H9 (cell line): Measurements from ENCODE around the gene TRIM65. TPM values are rescaled to one million over a fixed set of nuclear protein-coding genes. Genes with fewer than 3 reads are reported as not detected.
A peak's percentile ranks its signal among the peaks of the same experiment; 100 is the strongest.

Source experiments
- DNase-seq: peaks from one replicate; pipeline ENCODE4 v3.0.0-alpha.2; 2017
- H2AFZ ChIP-seq: one replicate; pipeline ENCODE4 v1.6.1; 2013; ENCODE audit warnings: mild to moderate bottlenecking, low read length, control low read depth, moderate library complexity
- H2AK5ac ChIP-seq: 2 replicates; pipeline ENCODE4 v1.6.1; 2013; ENCODE audit warnings: low read length, control low read depth, mixed read lengths; ENCODE audit not compliant: insufficient read length
- H2BK120ac ChIP-seq: one replicate; pipeline ENCODE4 v1.6.1; 2013; ENCODE audit warnings: low read depth, mild to moderate bottlenecking, low read length, control low read depth, inconsistent platforms; ENCODE audit not compliant: poor library complexity, severe bottlenecking
- H2BK12ac ChIP-seq: 2 replicates; pipeline ENCODE4 v1.6.1; 2013; ENCODE audit warnings: low read length, control low read depth, mixed read lengths, low read depth; ENCODE audit not compliant: insufficient read length
- H2BK15ac ChIP-seq: 2 replicates; pipeline ENCODE4 v1.6.1; 2013; ENCODE audit warnings: low read depth, low read length, control low read depth
- H2BK20ac ChIP-seq: one replicate; pipeline ENCODE4 v1.6.1; 2013; ENCODE audit warnings: low read depth, mild to moderate bottlenecking, low read length, control low read depth, inconsistent platforms; ENCODE audit not compliant: poor library complexity, severe bottlenecking
- H2BK5ac ChIP-seq: 2 replicates; pipeline ENCODE4 v1.6.1; 2013; ENCODE audit warnings: low read length, control low read depth, mixed read lengths; ENCODE audit not compliant: insufficient read length
- H3K14ac ChIP-seq: 2 replicates; pipeline ENCODE4 v1.6.1; 2013; ENCODE audit warnings: low read length, control low read depth; ENCODE audit not compliant: insufficient read depth
- H3K18ac ChIP-seq: 2 replicates; pipeline ENCODE4 v1.6.1; 2013; ENCODE audit warnings: low read depth, mild to moderate bottlenecking, mixed read lengths, low read length, control low read depth; ENCODE audit not compliant: insufficient read length
- H3K23ac ChIP-seq: 2 replicates; pipeline ENCODE4 v1.6.1; 2013; ENCODE audit warnings: low read length, control low read depth, mixed read lengths, low read depth; ENCODE audit not compliant: insufficient read length
- H3K23me2 ChIP-seq: 2 replicates; pipeline ENCODE4 v1.6.1; 2013; ENCODE audit warnings: low read depth, mild to moderate bottlenecking, mixed read lengths, low read length, control low read depth; ENCODE audit not compliant: insufficient read length, poor library complexity, severe bottlenecking
- H3K27ac ChIP-seq: 2 replicates; pipeline ENCODE4 v1.5.1; 2013; ENCODE audit warnings: low read length, control low read depth, mixed read lengths, low read depth; ENCODE audit not compliant: insufficient read length
- H3K27me3 ChIP-seq: 2 replicates; pipeline ENCODE4 v1.6.1; 2013; ENCODE audit warnings: low read length, control low read depth, inconsistent platforms; ENCODE audit not compliant: insufficient read depth
- H3K4ac ChIP-seq: 2 replicates; pipeline ENCODE4 v1.6.1; 2013; ENCODE audit warnings: low read depth, mild to moderate bottlenecking, control low read depth, inconsistent platforms, low read length, moderate library complexity
- H3K4me1 ChIP-seq: 2 replicates; pipeline ENCODE4 v1.6.1; 2013; ENCODE audit warnings: low read length, control low read depth, inconsistent platforms; ENCODE audit not compliant: insufficient read depth
- H3K4me2 ChIP-seq: 2 replicates; pipeline ENCODE4 v1.6.1; 2013; ENCODE audit warnings: low read length, control low read depth, mixed read lengths; ENCODE audit not compliant: insufficient read length, insufficient read depth
- H3K56ac ChIP-seq: 2 replicates; pipeline ENCODE4 v1.6.1; 2013; ENCODE audit warnings: low read depth, mild to moderate bottlenecking, mixed read lengths, low read length, control low read depth; ENCODE audit not compliant: insufficient read length
- H3K79me1 ChIP-seq: 2 replicates; pipeline ENCODE4 v1.6.1; 2013; ENCODE audit warnings: low read depth, mild to moderate bottlenecking, moderate library complexity, low read length, control low read depth, inconsistent platforms; ENCODE audit not compliant: insufficient read depth, poor library complexity, severe bottlenecking
- H3K79me2 ChIP-seq: 2 replicates; pipeline ENCODE4 v1.6.1; 2013; ENCODE audit warnings: low read length, control low read depth, inconsistent platforms; ENCODE audit not compliant: insufficient read depth
- H3K9ac ChIP-seq: 2 replicates; pipeline ENCODE4 v1.6.1; 2013; ENCODE audit warnings: low read length, control low read depth, mixed read lengths; ENCODE audit not compliant: insufficient read length; ENCODE audit errors: extremely low read depth
- H3K9me3 ChIP-seq: one replicate; pipeline ENCODE4 v1.6.1; 2013; ENCODE audit warnings: low read depth, low read length, inconsistent platforms; ENCODE audit not compliant: control insufficient read depth
- H3T11ph ChIP-seq: one replicate; pipeline ENCODE4 v1.6.1; 2013; ENCODE audit warnings: mild to moderate bottlenecking, low read length, control low read depth, inconsistent platforms
- H4K20me1 ChIP-seq: one replicate; pipeline ENCODE4 v1.6.1; 2013; ENCODE audit not compliant: control insufficient read depth, insufficient read length, insufficient read depth
- H4K5ac ChIP-seq: 2 replicates; pipeline ENCODE4 v1.6.1; 2013; ENCODE audit warnings: low read depth, mild to moderate bottlenecking, mixed read lengths, low read length, control low read depth; ENCODE audit not compliant: insufficient read length
- H4K8ac ChIP-seq: replicated peaks from 2 replicates; pipeline ENCODE4 v1.6.1; 2013; ENCODE audit warnings: low read length, control low read depth, mixed read lengths, low read depth; ENCODE audit not compliant: insufficient read length
- H4K91ac ChIP-seq: 2 replicates; pipeline ENCODE4 v1.6.1; 2013; ENCODE audit warnings: low read depth, mild to moderate bottlenecking, moderate library complexity, mixed read lengths, low read length, control low read depth; ENCODE audit not compliant: insufficient read length
- H3K27ac Mint-ChIP-seq, 3 experiments: 2 replicates in 2 of 3; 3 replicates in 1 of 3; pipeline ENCODE4 v1.8.0; 2020 to 2021; ENCODE audit warnings: mixed read lengths in 3 of 3, mild to moderate bottlenecking in 1 of 3, moderate library complexity in 1 of 3
- H3K27me3 Mint-ChIP-seq: 2 replicates; pipeline ENCODE4 v1.8.0; 2021; ENCODE audit warnings: low read depth, mild to moderate bottlenecking, moderate library complexity, mixed read lengths
- H3K36me3 Mint-ChIP-seq, 3 experiments: 2 replicates in 2 of 3; 3 replicates in 1 of 3; pipeline ENCODE4 v1.8.0; 2020 to 2021; ENCODE audit warnings: low read depth in 3 of 3, mixed read lengths in 3 of 3; ENCODE audit not compliant: insufficient read depth in 1 of 3
- H3K4me1 Mint-ChIP-seq, 2 experiments: 2 replicates each; pipeline ENCODE4 v1.8.0; 2020; ENCODE audit warnings: mixed read lengths in 2 of 2
- H3K4me3 Mint-ChIP-seq, 2 experiments: 2 replicates in 1 of 2; 3 replicates in 1 of 2; pipeline ENCODE4 v1.8.0; 2020 to 2021; ENCODE audit warnings: mild to moderate bottlenecking in 2 of 2, mixed read lengths in 2 of 2, moderate library complexity in 1 of 2
- H3K9me3 Mint-ChIP-seq, 2 experiments: 2 replicates in 1 of 2; 3 replicates in 1 of 2; pipeline ENCODE4 v1.8.0; 2020; ENCODE audit warnings: mild to moderate bottlenecking in 2 of 2, mixed read lengths in 2 of 2, moderate library complexity in 1 of 2
- CTCF ChIP-seq: fragments of 200-600 bp; sonication (generic); conservative IDR thresholded peaks from 3 replicates; pipeline ENCODE4 v1.8.0; 2021; ENCODE audit warnings: antibody characterized with exemption, mild to moderate bottlenecking
- WGBS: extraction: QIAGEN DNeasy Blood & Tissue Kit; methylation state at CpG from one replicate; pipeline ENCODE4 v1.1.7; 2013; ENCODE audit warnings: missing lambda C conversion rate, low lambda C conversion rate, mixed read lengths; ENCODE audit not compliant: insufficient read length; ENCODE audit errors: extremely low coverage; 5-methylcytosine and 5-hydroxymethylcytosine counted together
- total RNA-seq: library from RNA; stranded (reverse); gene quantifications from 2 replicates; pipeline ENCODE4 v1.2.1, GENCODE V29; 2021

Gene TRIM65
- total RNA-seq, 1 experiment from 2014 or later = 34.1 TPM

- no peaks in the 10 kb centered on the region for H3K4me1 ChIP-seq
- no peak overlapping the region for H2BK20ac ChIP-seq
- Mint-ChIP-seq H3K27me3 (no peaks in the 10 kb centered on the region), H3K4me1 (peaks cover 2 to 5% of the 10 kb centered on the region in 2 experiments; a peak in 2 of 4 replicates), H3K4me3 (no peak overlapping the region), H3K9me3 (no peaks in the 10 kb centered on the region), H3K36me3 (peaks cover 0 to 22% (median 2%) of the 10 kb centered on the region in 3 experiments; a peak in 4 of 7 replicates), H3K27ac (peak overlapping the region in 2 of 3 experiments; percentile 61 to 68; a peak in 1 of 7 replicates)
- no peak overlapping the region for H2BK15ac ChIP-seq
- no peak overlapping the region for H3K14ac ChIP-seq
- H3K79me1 ChIP-seq = no peaks in the 10 kb centered on the region
- no peak overlapping the region for H4K91ac ChIP-seq
- no peak overlapping the region for H2AK5ac ChIP-seq
- H3K4ac ChIP-seq = no peak overlapping the region
- WGBS = no CpG with 5 or more reads among the region's 34 CpGs
- no peak overlapping the region for H3T11ph ChIP-seq
- no peak overlapping the region for H2BK5ac ChIP-seq
- H2AFZ ChIP-seq = no peak overlapping the region
- peak; percentile 83 for DNase-seq
- no peak overlapping the region for H3K56ac ChIP-seq
- H4K5ac ChIP-seq = no peak overlapping the region
- H2BK120ac ChIP-seq = no peak overlapping the region
- peak; percentile 27; the same call in 2 of the 3 replicates for TF ChIP-seq CTCF
- no peak overlapping the region for H3K4me2 ChIP-seq
- H2BK12ac ChIP-seq = no peak overlapping the region
- no peak overlapping the region for H4K8ac ChIP-seq
- no peak overlapping the region for H3K27ac ChIP-seq
- no peaks in the 10 kb centered on the region for H3K79me2 ChIP-seq
- peaks cover 3% of the 10 kb centered on the region for H3K23me2 ChIP-seq
- H4K20me1 ChIP-seq = no peaks in the 10 kb centered on the region
- H3K18ac ChIP-seq = no peak overlapping the region
- H3K27me3 ChIP-seq = no peaks in the 10 kb centered on the region
- H3K9ac ChIP-seq = no peak overlapping the region
- no peaks in the 10 kb centered on the region for H3K9me3 ChIP-seq
- no peak overlapping the region for H3K23ac ChIP-seq
Observed at GRCh38 chr17:75914643-75915267, 18.0 kb upstream of the TRIM65 start.
